ENCODE measurements around the gene NEMP1. TPM values are rescaled to one million over a fixed set of nuclear protein-coding genes. Genes with fewer than 3 reads are reported as not detected.
A peak's percentile ranks its signal among the peaks of the same experiment; 100 is the strongest.

The NEMP1 gene
- total and polyA plus RNA-seq, 10 of the 15 experiments (the other 5 are each of a cell fraction or from before 2014, with no cell fraction given), result 4.0 to 45.9 (median 19.8) TPM

DNA sequence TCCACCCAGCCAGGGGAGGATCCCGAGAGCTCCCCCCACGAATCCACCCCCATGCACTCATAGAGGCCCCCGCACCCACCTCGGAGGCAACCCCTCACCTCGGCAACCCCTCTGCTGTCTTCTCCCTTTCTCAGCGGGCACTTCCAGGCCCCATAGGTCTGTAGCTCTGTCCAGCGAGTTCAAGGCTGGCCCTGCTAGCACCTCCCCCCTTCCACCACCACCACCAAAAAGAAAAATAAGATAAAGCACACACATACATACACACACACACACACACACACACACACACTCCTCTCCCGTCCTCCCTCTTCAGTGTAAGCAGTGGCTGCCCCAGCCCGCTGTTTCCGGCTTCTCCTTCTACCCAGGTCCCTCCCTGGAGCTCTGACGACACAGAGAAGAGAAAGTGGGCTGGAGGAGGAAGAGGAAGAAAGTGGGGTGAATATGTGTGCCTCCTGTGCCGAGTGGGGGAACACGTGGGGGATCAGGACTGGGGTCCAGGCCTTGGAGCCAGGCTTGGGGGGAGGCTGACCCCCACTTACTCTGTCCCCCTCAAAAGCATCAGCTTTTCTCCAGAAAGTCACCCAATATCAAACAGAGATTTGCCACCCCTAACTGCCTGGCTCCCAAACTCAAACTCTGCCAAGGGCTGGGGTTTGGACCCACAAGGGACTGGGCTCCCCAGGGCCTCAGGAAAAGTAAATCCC lies 32.6 kb upstream of the NEMP1 start, which contains the start of gene STAT6 (continued):
- TF ChIP-seq, protein P1, sequence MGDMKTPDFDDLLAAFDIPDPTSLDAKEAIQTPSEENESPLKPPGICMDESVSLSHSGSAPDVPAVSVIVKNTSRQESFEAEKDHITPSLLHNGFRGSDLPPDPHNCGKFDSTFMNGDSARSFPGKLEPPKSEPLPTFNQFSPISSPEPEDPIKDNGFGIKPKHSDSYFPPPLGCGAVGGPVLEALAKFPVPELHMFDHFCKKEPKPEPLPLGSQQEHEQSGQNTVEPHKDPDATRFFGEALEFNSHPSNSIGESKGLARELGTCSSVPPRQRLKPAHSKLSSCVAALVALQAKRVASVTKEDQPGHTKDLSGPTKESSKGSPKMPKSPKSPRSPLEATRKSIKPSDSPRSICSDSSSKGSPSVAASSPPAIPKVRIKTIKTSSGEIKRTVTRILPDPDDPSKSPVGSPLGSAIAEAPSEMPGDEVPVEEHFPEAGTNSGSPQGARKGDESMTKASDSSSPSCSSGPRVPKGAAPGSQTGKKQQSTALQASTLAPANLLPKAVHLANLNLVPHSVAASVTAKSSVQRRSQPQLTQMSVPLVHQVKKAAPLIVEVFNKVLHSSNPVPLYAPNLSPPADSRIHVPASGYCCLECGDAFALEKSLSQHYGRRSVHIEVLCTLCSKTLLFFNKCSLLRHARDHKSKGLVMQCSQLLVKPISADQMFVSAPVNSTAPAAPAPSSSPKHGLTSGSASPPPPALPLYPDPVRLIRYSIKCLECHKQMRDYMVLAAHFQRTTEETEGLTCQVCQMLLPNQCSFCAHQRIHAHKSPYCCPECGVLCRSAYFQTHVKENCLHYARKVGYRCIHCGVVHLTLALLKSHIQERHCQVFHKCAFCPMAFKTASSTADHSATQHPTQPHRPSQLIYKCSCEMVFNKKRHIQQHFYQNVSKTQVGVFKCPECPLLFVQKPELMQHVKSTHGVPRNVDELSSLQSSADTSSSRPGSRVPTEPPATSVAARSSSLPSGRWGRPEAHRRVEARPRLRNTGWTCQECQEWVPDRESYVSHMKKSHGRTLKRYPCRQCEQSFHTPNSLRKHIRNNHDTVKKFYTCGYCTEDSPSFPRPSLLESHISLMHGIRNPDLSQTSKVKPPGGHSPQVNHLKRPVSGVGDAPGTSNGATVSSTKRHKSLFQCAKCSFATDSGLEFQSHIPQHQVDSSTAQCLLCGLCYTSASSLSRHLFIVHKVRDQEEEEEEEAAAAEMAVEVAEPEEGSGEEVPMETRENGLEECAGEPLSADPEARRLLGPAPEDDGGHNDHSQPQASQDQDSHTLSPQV (IDR thresholded peaks at IDR 0.05), result no peak
- TF ChIP-seq CHD2 (IDR thresholded peaks at IDR 0.05; ENCODE audit: borderline replicate concordance, low read depth, low read length) (no peak), LARP7 (IDR thresholded peaks at IDR 0.05) (0 out of 2 replicates have a peak, but pooled peaks have one; percentile 1), CBFB (IDR thresholded peaks at IDR 0.05; ENCODE audit: low read depth) (peak; percentile 4; the same call in 1 of the 2 replicates), MXI1 (IDR thresholded peaks at IDR 0.05; ENCODE audit: low read depth, low read length) (peak; percentile 96), ETV6 (conservative IDR thresholded peaks at IDR 0.05 in 1 of 2, IDR thresholded peaks at IDR 0.05 in 1 of 2; ENCODE audit: borderline replicate concordance in 1 of 2, low read depth in 1 of 2) (no peak; a peak in 1 of 4 replicates), HDAC2 (IDR thresholded peaks at IDR 0.05) (no peak), YY1 (IDR thresholded peaks at IDR 0.05; ENCODE audit: low read depth, low read length) (peak; percentile 54), SIX5 (IDR thresholded peaks at IDR 0.05; ENCODE audit: low read depth, low read length, severe bottlenecking) (no peak), WRNIP1 (IDR thresholded peaks at IDR 0.05; ENCODE audit: borderline replicate concordance, low read depth, low read length) (no peak), SPI1 (IDR thresholded peaks at IDR 0.05; ENCODE audit: borderline replicate concordance, insufficient read depth, low read depth, low read length) (peak; percentile 42; the same call in 1 of the 2 replicates), NR2C2 (IDR thresholded peaks at IDR 0.05; ENCODE audit: borderline replicate concordance, control insufficient read depth, insufficient read length, low read depth) (no peak), SP1 (IDR thresholded peaks at IDR 0.05; ENCODE audit: low read depth, low read length) (no peak)
- TF ChIP-seq, protein P2, sequence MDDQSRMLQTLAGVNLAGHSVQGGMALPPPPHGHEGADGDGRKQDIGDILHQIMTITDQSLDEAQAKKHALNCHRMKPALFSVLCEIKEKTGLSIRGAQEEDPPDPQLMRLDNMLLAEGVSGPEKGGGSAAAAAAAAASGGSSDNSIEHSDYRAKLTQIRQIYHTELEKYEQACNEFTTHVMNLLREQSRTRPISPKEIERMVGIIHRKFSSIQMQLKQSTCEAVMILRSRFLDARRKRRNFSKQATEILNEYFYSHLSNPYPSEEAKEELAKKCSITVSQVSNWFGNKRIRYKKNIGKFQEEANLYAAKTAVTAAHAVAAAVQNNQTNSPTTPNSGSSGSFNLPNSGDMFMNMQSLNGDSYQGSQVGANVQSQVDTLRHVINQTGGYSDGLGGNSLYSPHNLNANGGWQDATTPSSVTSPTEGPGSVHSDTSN (IDR thresholded peaks at IDR 0.05; ENCODE audit: insufficient replicate concordance, low read depth, low read length), result no peak
- TF ChIP-seq, protein P3, sequence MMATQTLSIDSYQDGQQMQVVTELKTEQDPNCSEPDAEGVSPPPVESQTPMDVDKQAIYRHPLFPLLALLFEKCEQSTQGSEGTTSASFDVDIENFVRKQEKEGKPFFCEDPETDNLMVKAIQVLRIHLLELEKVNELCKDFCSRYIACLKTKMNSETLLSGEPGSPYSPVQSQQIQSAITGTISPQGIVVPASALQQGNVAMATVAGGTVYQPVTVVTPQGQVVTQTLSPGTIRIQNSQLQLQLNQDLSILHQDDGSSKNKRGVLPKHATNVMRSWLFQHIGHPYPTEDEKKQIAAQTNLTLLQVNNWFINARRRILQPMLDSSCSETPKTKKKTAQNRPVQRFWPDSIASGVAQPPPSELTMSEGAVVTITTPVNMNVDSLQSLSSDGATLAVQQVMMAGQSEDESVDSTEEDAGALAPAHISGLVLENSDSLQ (IDR thresholded peaks at IDR 0.05), result 0 out of 2 replicates have a peak, but pooled peaks have one; percentile 0
- TF ChIP-seq, protein P4, sequence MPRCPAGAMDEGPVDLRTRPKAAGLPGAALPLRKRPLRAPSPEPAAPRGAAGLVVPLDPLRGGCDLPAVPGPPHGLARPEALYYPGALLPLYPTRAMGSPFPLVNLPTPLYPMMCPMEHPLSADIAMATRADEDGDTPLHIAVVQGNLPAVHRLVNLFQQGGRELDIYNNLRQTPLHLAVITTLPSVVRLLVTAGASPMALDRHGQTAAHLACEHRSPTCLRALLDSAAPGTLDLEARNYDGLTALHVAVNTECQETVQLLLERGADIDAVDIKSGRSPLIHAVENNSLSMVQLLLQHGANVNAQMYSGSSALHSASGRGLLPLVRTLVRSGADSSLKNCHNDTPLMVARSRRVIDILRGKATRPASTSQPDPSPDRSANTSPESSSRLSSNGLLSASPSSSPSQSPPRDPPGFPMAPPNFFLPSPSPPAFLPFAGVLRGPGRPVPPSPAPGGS (IDR thresholded peaks at IDR 0.05; ENCODE audit: borderline replicate concordance, insufficient read depth, low read depth, low read length, poor library complexity, severe bottlenecking), result no peak
